Heart right ventricle (tissue), 16 donors: ENCODE measurements around the gene CALCOCO1. TPM values are rescaled to one million over a fixed set of nuclear protein-coding genes. Genes with fewer than 3 reads are reported as not detected.

Experiments
- ATAC-seq, 8 donors: fragments of 200-7000 bp; cut with Tn5 transposase; one replicate each; pipeline ENCODE4 v1.9.1; 2020; ENCODE audit warnings: mild to moderate bottlenecking in 8 of 8, moderate library complexity in 8 of 8, moderate number of reproducible peaks in 1 of 8
- DNase-seq, 2 donors: peaks; one replicate each; pipeline ENCODE4 v3.0.0-alpha.2; 2020
- H3K27ac ChIP-seq, 10 donors: fragments of 200-600 bp; sonication (generic) in 2 of 10; one replicate each; pipeline versions ENCODE4 v1.5.0 to v1.8.0; 2020 to 2022; ENCODE audit warnings: mild to moderate bottlenecking in 3 of 10
- H3K27me3 ChIP-seq, 7 donors: fragments of 200-600 bp; one replicate each; pipeline ENCODE4 v1.8.0; 2021 to 2022; ENCODE audit warnings: mild to moderate bottlenecking in 2 of 7
- H3K36me3 ChIP-seq, 9 donors: fragments of 200-600 bp; sonication (generic) in 1 of 9; one replicate each; pipeline versions ENCODE4 v1.5.0 to v1.8.0; 2020 to 2022; ENCODE audit warnings: mild to moderate bottlenecking in 2 of 9
- H3K4me1 ChIP-seq, 9 donors: fragments of 200-600 bp; sonication (generic) in 1 of 9; one replicate each; pipeline versions ENCODE4 v1.5.0 to v1.8.0; 2020 to 2022; ENCODE audit warnings: mild to moderate bottlenecking in 4 of 9
- H3K4me3 ChIP-seq, 10 donors: fragments of 200-600 bp; sonication (generic) in 2 of 10; one replicate each; pipeline versions ENCODE4 v1.5.0 to v1.8.0; 2020 to 2022; ENCODE audit warnings: mild to moderate bottlenecking in 7 of 10, moderate library complexity in 2 of 10
- H3K9me3 ChIP-seq, 11 donors: fragments of 200-600 bp in 10 of 11; sonication (generic) in 2 of 11; one replicate each; pipeline versions ENCODE4 v1.5.0 to v1.8.0; 2013 to 2022; ENCODE audit warnings: mild to moderate bottlenecking in 2 of 11, control low read depth in 1 of 11, moderate library complexity in 1 of 11
- WGBS, 2 donors: extraction: QIAGEN DNeasy Blood & Tissue Kit; methylation state at CpG; one replicate each; pipeline ENCODE4 v1.1.7; 2013; ENCODE audit warnings: inconsistent platforms in 1 of 2; 5-methylcytosine and 5-hydroxymethylcytosine counted together
- intact Hi-C, 10 donors: fragments of 100-400 bp; cut with DNase I; formaldehyde crosslinking; loops; one replicate each; pipeline versions ENCODE4 v1.11.1 to v1.14.2; 2022
- polyA plus RNA-seq, 2 donors: library from polyadenylated mRNA; stranded (reverse); fragments of 200-250 nt; gene quantifications; one replicate each; pipeline ENCODE4 v1.2.3, GENCODE V29; 2013
- total RNA-seq, 10 donors: library from RNA; stranded (reverse); fragmentation: NEBNext Ultra II Directional in 3 of 10; extraction: Animal tissue kit (Norgen Biotek cat#: 25700) in 3 of 10; gene quantifications; one replicate each; pipeline versions ENCODE4 v1.2.1 to v1.2.4, GENCODE V29; 2021 to 2023
- TF ChIP-seq, protein P1 (sequence below), 9 donors: fragments of 200-600 bp; sonication (generic) in 2 of 9; IDR thresholded peaks; one replicate each; pipeline versions ENCODE4 v1.5.0 to v1.8.0; 2021 to 2022; ENCODE audit warnings: antibody characterized with exemption in 9 of 9, mild to moderate bottlenecking in 5 of 9, moderate library complexity in 1 of 9
- donor health status: Arrhythmogenic right ventricular cardiomyopathy.
- donor health status: ischemic (EF 13 %, LVEDD 7.1; RV severe dilation, severe dysfunction).
- donor health status: healthy with polysubstance abuse.
- donor health status: DM: no; HTN: yes; CAD: no.
- donor health status: DM: no; HTN: no; CAD: no.
- donor health status: ischemic (EF 25% LVEDD 6.9; RV normal size, moderate dysfunction).
- donor health status: ischemic (EF 25% LVEDD 5.7; RV mildly dilated, moderate dysfunction).
- donor health status: healthy.
- donor health status: DM: yes; HTN: yes; CAD: no.
- donor health status: Ischemic cardiomyopathy.
- donor health status: ischemic (EF 35%, LVEDD 5.7; RV mildly dilated, moderate dysfunction).
- donor health status: nonischemic (EF 11% LVEDD 7.7; RV severe dilation, severe dysfunction).
- donor health status: DM: yes; HTN: yes; CAD: no.
- donor health status: PGD.
- donor health status: ischemic (EF 29% LVEDD 5.4; RV normal size, mild dysfunction).
- donor health status: nonischemic (EF 23%, LVEDD 6.1; RV moderate dilation, normal function).

The CALCOCO1 gene
- total and polyA plus RNA-seq, 12 donors = 105 to 264 (median 198) TPM

- TF ChIP-seq, protein P1, sequence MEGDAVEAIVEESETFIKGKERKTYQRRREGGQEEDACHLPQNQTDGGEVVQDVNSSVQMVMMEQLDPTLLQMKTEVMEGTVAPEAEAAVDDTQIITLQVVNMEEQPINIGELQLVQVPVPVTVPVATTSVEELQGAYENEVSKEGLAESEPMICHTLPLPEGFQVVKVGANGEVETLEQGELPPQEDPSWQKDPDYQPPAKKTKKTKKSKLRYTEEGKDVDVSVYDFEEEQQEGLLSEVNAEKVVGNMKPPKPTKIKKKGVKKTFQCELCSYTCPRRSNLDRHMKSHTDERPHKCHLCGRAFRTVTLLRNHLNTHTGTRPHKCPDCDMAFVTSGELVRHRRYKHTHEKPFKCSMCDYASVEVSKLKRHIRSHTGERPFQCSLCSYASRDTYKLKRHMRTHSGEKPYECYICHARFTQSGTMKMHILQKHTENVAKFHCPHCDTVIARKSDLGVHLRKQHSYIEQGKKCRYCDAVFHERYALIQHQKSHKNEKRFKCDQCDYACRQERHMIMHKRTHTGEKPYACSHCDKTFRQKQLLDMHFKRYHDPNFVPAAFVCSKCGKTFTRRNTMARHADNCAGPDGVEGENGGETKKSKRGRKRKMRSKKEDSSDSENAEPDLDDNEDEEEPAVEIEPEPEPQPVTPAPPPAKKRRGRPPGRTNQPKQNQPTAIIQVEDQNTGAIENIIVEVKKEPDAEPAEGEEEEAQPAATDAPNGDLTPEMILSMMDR (IDR thresholded peaks at IDR 0.05) = no peak
- Histone ChIP-seq H3K27me3 (peaks cover 6 to 99% (median 78%) of the 10 kb centered on the region in 7 donors), H3K4me3 (peak overlapping the region in 7 of 10 donors; percentile 18 to 47 (median 35)), H3K36me3 (no peaks in the 10 kb centered on the region), H3K27ac (no peak overlapping the region), H3K4me1 (peaks cover 0 to 26% (median 21%) of the 10 kb centered on the region in 9 donors), H3K9me3 (no peaks in the 10 kb centered on the region)
- WGBS, 2 donors = 25 to 29% methylated on average over 24 of the region's 24 CpGs
- no peak for DNase-seq
- peak in 5 of 8 donors; percentile 11 to 52 (median 15) for ATAC-seq
- intact Hi-C loops = no loop called here
These were observed 30.5 kb downstream of the CALCOCO1 start for GRCh38 chr12:53696655-53697331.

DNA sequence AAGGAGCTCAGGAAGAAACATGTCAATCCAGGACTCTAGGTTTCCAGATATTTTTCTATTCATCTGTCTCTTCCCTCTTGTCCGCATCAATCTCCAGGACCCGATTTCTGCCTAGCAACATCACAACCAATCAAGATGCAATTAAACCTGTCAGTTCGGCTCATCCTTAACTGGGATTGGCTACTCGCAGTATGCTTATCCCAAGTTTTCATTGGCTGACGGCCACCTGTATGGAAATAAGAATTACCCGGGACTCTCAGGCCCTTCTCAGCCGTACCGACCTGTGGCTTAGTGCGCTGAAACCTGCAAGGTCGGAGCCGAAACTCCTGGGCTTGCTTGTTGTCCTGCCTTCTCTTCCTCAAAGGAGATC lies 31.0 kb downstream of the CALCOCO1 start:
- TF ChIP-seq, protein P1 (IDR thresholded peaks at IDR 0.05) = no peak
- Histone ChIP-seq H3K27ac (no peak overlapping the region), H3K4me3 (peak overlapping the region in 7 of 10 donors; percentile 18 to 47 (median 35)), H3K9me3 (no peaks in the 10 kb centered on the region), H3K4me1 (peaks cover 0 to 26% (median 21%) of the 10 kb centered on the region in 9 donors), H3K27me3 (peaks cover 6 to 99% (median 78%) of the 10 kb centered on the region in 7 donors), H3K36me3 (no peaks in the 10 kb centered on the region)
- intact Hi-C loops = no loop called here
- WGBS, 2 donors = 0 to 2% methylated on average over 11 of the region's 11 CpGs
- peak in 1 of 2 donors; percentile 77 for DNase-seq
- ATAC-seq = peak; percentile 72 to 95 (median 90)

DNA sequence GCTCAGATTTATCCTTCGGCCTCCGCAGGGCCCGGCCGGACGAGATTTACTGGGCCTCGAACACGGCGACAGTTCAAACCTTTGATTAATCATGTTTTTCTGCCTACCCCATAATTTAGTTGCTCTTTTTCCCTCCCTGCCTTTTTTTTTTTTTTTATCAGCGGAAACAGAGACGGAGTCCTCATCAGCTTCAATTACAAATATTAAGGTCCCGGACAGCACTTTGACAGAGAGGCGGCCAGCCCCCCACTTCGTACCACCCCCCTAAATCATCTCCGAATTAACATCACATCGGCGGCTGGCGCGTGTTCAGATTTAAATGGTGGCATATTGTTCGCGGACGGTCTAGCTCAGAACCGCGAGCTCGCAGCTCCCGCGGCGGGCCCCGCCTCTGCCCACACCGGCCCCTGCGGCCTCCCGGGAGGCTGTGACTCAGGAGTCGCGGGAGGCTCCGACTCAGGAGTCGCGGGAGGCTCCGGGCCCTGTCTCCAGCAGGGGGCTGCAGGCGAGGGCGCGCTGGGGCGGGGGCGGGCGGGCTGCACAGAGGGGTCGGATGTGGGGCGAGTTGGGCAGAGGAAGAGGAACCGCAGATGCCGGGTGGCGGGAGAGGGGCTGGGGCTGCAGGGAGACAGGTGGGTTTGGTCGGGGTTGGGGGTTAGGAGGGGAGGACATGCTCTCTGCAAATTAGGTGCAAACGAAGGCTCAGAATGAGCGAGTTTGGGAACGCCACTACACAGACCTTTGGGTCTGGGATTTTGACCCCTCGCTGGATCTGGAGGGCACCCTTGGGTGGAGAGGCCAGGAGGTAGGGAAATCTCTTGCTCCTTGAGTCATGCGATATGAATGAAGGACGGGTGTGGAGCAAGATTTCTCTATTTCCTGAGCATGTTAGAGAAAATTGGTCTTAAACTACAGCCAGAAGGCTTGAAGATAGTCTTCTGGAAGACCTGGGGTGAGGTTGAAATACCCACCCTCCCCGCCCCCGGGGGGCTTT lies 31.8 kb downstream of the CALCOCO1 start:
- Histone ChIP-seq H3K27me3 (peaks cover 6 to 99% (median 72%) of the 10 kb centered on the region in 7 donors), H3K4me1 (peaks cover 0 to 26% (median 21%) of the 10 kb centered on the region in 9 donors), H3K4me3 (peak overlapping the region in 9 of 10 donors; percentile 20 to 47 (median 36)), H3K36me3 (no peaks in the 10 kb centered on the region), H3K9me3 (no peaks in the 10 kb centered on the region), H3K27ac (no peak overlapping the region)
- TF ChIP-seq, protein P1 (IDR thresholded peaks at IDR 0.05) = peak in 3 of 9 donors; percentile 10 to 14 (median 14)
- peak in 1 of 2 donors; percentile 37 for DNase-seq
- intact Hi-C loops = no loop called here
- WGBS, 2 donors = 4 to 6% methylated on average over 56 to 57 of the region's 57 CpGs
- ATAC-seq = peak; percentile 30 to 70 (median 42)

DNA sequence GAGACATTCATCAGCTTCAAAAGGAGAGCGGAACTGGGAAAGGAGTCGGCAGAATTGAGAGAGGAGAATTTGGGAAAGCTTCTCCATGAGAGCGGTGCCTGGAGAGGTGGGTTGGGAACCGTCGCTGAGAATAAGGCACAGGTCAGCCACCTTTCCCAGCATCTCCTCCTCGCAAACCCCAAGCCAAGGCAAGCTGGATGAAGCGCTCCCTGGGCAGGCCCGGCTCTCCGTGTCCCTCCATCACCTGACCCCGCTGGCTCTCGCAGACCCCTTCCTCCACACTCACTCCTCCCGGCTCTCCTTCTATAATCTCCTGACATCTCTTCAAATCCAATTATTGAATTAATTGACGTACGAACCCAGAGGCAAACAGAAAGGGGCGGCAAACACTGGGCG lies 32.5 kb downstream of the CALCOCO1 start:
- 44 to 49% methylated on average over 16 of the region's 16 CpGs for WGBS, 2 donors
- intact Hi-C loops = no loop called here
- ATAC-seq = no peak

More for the DNA sequence above, 32.5 kb downstream of the CALCOCO1 start:
- DNase-seq = no peak
- Histone ChIP-seq H3K4me1 (peaks cover 0 to 26% (median 21%) of the 10 kb centered on the region in 9 donors), H3K27ac (no peak overlapping the region), H3K9me3 (no peaks in the 10 kb centered on the region), H3K4me3 (peak overlapping the region in 7 of 10 donors; percentile 20 to 47 (median 41)), H3K27me3 (peaks cover 6 to 96% (median 68%) of the 10 kb centered on the region in 7 donors), H3K36me3 (no peaks in the 10 kb centered on the region)
- TF ChIP-seq, protein P1 (IDR thresholded peaks at IDR 0.05) = no peak
